HG03095 (cell line): ENCODE measurements around the gene GOPC.

ENCODE experiments used
- ATAC-seq: cut with Tn5 transposase; IDR thresholded peaks from one replicate; pipeline ENCODE4 v1.9.1; 2021; ENCODE audit warnings: moderate library complexity; ENCODE audit not compliant: unreplicated experiment

The GOPC gene

DNA sequence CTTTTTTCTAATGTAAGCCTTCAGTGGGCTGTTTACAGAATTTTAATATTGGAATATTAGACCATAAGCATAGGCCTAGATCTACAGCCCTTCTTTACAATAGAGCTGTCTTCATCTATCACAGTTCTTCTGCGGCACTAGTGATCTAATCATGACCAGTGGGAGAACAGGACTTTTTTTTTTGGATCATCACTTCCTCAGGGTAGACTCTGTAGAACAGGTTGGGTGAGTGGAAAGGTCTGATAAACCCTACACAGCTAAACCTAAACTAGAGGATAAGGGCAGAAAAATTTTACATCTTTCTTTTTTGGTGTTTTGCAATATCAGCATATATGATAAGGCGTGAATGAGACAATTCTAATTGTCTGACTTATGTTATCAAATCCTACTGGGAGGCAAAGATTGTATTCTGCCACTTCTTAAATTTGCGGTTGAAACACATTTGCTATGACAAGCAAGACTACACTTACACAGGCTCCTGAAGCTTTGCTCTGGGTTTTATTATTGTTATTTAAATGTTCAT is 52.2 kb downstream of the GOPC start:
- ATAC-seq, result no peak

DNA sequence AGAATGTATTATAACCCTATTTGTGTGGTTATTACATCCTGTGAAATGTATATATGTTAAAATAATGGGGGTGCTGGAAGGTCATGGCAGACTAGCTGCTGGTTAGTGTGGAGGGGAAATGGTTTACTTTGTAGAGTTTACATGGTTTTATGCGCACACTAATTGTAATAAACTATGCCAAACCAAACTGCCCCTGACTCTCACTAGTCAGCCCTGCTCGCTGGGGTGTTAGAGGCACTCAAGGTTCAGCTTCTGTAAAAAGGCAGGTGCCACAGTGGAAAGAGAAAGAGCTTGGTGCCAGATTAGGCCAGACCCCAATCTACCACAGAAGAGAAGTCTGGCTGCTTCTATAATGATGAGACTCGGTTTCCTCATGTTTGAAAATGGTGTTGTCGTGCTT is 52.7 kb downstream of the GOPC start:
- ATAC-seq, result no peak

DNA sequence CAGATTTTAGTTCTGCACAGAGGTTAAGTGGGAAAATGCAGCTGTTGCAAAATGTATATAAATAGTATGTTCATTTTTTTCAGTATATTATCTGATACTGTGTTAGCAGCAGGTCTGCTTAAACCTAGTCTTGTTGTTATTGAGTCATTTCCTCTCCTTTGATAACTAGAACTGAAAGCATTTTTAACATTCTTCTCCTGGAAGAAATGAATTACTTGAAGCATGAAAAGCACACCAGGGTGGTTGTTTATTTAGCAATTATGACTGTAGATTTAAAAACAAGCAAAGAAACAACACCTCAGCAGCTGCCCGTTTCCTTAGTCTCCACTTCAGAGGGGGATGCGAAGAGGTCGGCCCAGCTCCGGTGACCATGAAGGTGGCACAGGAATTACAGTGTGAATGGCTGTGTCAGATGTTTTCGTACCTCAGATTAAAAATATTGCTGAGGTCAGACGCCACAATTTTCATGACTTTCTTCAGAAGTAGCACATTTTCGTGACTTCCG is 53.5 kb downstream of the GOPC start:
- no peak for ATAC-seq

GRCh38 chr6:117547688-117548621 is 54.4 kb downstream of the GOPC start:
- peak; percentile 40 for ATAC-seq

DNA sequence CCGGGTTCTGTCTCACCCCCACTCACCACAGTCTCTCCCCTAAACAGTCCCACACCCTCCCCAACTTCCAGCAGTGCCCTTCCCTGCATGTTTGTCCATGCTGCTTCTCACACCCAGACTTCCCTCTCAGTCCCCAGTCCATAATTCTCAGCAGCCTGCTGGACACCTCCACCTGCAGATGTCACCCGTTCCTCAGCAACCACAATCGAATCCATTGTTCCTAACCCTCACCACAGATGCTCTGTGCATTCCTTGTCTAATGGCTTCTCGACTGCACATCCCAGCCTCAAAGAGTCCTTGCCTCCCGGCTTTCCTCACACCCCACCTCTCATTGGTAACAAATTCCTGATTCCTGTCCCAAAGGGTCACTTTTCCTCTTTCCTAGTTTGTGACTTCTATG is 55.6 kb downstream of the GOPC start:
- ATAC-seq, result no peak

DNA sequence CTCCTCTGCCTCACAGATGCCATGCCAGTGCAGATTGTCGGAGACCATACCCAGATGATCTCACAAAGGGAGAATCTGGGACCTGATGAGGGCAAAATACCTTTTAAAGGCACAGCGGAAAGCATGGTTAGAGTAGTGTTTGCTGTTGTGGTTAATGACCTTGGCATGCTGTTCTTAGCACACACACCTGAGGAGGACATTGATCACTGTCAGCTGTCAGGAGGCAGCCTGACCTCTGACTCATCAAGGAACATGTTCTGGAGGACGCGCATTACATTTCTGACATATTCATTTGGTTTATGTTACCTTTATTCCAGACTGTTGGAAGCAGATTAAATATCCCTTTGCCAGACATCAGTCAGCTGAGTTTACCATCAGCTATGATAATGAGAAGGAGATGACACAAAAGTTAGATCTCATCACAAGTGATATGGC is 57.1 kb downstream of the GOPC start:
- no peak for ATAC-seq

GRCh38 chr6:117544716-117545115 is 57.6 kb downstream of the GOPC start:
- no peak for ATAC-seq

- no peak for ATAC-seq
Observed at GRCh38 chr6:117542493-117542892, 59.8 kb downstream of the GOPC start.

GRCh38 chr6:117540670-117541069 is 61.6 kb downstream of the GOPC start:
- no peak for ATAC-seq

DNA sequence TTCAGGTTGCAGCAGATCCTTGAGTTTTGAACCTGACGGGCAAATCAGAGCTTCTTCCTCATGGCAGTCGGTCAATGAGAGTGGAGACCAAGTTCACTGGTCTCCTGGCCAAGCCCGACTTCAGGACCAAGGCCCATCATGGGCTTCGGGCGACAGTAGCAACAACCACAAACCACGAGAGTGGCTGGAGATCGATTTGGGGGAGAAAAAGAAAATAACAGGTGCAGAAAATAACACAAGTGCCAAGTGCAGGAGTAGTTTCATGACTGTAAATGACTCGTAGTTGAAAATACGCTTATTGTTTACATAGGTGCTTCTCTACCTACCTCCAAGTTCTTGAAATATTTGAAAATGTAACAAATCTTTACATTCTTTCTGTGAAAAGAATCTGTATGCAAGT is 63.7 kb downstream of the GOPC start:
- ATAC-seq, result no peak

DNA sequence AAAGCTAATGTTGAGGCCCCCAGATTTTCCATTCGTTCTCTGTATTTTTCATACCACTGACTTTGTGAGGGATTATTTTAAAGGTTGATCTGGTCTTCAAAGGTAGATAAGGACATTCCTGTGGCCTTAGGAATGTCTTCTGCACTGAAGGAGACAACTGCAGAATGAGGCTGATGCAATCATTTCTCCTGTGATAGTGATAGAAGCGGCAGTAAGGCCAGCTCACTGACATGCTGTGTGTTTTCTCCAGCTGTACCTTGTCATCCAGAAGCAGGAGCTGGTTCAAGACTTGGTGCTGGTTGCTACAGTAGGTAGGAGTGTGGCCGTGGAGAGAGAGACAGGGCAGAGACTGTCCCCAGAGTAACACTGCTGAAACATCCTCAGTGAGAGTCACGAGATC is 66.0 kb downstream of the GOPC start:
- ATAC-seq, result no peak

- ATAC-seq, result no peak
Observed at GRCh38 chr6:117534974-117535373, 67.3 kb downstream of the GOPC start.

DNA sequence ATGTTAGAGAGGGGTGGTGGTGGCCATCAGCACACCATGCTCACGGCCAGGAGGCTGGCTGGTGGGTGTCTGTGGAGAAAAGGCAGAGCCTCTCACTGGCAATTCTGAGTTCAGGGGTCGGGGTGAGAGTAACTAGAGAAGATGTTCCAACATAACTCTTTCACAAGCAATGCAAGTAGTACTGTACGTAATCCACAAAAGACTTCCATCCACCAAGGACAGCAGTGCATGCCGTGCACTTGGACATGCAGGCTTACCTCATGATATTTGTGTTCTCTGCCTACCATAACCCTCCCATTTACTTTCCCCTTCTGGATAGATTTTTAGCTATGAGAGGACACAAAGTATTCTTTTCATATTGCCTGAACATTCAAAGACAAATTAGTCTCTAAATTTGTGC is 68.5 kb downstream of the GOPC start:
- no peak for ATAC-seq

DNA sequence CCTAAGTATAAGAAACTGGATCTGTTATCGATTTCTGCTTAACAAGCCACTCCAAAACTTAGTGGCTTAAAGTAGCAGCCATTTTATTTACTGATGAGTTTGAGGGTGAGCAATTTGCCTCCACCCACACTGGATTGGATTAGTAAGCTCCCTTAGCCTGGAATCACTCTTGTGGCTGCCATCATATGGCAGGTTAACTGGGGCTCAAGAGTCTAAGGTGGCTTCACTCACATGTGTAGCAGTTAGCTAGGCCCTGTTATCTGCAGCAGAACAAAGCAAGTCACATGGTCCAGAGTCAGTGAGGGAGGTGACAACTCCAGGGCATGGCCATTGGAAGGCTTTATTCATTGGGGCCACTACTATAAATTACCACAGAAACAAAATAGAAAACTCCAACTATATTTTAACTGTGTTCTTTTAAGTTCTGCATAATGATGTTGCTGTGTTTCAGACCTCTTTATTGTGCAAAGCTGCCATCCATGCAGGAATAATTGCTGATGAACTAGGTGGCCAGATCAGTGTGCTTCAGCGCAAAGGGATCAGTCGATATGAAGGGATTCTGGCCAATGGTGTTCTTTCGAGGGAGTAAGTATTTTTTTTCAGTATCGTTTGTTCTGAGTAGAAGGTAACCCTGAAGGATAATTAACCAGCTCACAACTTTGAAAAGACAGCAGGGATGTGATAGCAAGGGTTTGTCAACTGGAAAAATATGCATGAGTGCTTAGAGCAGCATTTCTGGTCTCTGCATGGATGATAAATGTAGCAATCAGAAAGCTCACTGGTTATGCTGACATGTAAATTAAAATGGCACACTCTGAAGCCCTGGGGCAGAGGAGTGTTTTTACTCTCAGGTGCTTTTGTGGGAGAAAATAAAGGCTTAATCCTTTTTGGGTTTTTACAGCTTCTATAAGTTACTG is 70.2 kb downstream of the GOPC start:
- no peak for ATAC-seq

DNA sequence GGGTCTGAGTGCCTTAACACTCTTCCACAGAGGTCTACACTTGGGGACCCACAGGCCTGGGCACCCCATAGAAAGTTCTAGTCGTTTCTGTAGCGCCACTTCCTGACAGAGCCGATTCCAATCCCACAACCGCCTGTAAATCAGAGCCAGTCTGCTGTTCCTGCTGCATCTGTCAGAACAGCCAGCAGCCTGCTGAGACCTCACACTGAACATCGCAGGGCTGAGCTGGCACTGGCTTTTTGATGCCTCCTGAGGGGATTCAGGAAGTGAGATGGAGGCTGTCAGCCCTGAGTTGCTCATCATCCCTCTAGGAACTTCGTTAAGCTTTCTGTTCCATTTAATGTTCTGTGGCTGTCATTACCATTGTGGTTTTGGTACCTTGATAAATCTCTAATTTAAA is 71.0 kb downstream of the GOPC start:
- ATAC-seq, result no peak

- no peak for ATAC-seq
Observed at GRCh38 chr6:117530467-117531242, 71.7 kb downstream of the GOPC start.

- no peak for ATAC-seq
Observed at GRCh38 chr6:117525607-117526006, 76.7 kb downstream of the GOPC start.

GRCh38 chr6:117521791-117522502 is 80.4 kb downstream of the GOPC start:
- no peak for ATAC-seq

GRCh38 chr6:117520603-117521395 is 81.5 kb downstream of the GOPC start:
- ATAC-seq, result no peak
